8988T (cell line): Measurements from ENCODE around the gene MREG.

ENCODE experiments used
- DNase-seq: peaks from one replicate; pipeline ENCODE4 v3.0.0; 2011

Gene MREG

GRCh38 chr2:215915441-215915840 lies 97.9 kb downstream of the MREG start:
- DNase-seq, result no peak

- DNase-seq, result no peak
These were observed 98.6 kb downstream of the MREG start for GRCh38 chr2:215914777-215915165.

GRCh38 chr2:215914054-215914776 lies 99.1 kb downstream of the MREG start:
- DNase-seq, result no peak

- DNase-seq, result no peak
These were observed 101.0 kb downstream of the MREG start for GRCh38 chr2:215912299-215912842.

GRCh38 chr2:215911301-215912085 lies 101.9 kb downstream of the MREG start:
- no peak for DNase-seq

GRCh38 chr2:215910180-215910579 lies 103.2 kb downstream of the MREG start:
- DNase-seq, result no peak

- DNase-seq, result no peak
These were observed 106.2 kb downstream of the MREG start for GRCh38 chr2:215907147-215907546.

- no peak for DNase-seq
These were observed 106.9 kb downstream of the MREG start for GRCh38 chr2:215906458-215906857.

- no peak for DNase-seq
These were observed 107.7 kb downstream of the MREG start for GRCh38 chr2:215905691-215906090.

GRCh38 chr2:215904101-215904500 lies 109.2 kb downstream of the MREG start:
- no peak for DNase-seq

GRCh38 chr2:215903203-215903602 lies 110.1 kb downstream of the MREG start:
- DNase-seq, result no peak

GRCh38 chr2:215901796-215902195 lies 111.6 kb downstream of the MREG start:
- no peak for DNase-seq

GRCh38 chr2:215900843-215901242 lies 112.5 kb downstream of the MREG start:
- DNase-seq, result no peak

- DNase-seq, result no peak
These were observed 113.1 kb downstream of the MREG start for GRCh38 chr2:215900203-215900611.

- no peak for DNase-seq
These were observed 113.9 kb downstream of the MREG start for GRCh38 chr2:215899141-215900074.

- DNase-seq, result no peak
These were observed 115.0 kb downstream of the MREG start for GRCh38 chr2:215898363-215898762.

- no peak for DNase-seq
These were observed 116.4 kb downstream of the MREG start for GRCh38 chr2:215896921-215897320.

- DNase-seq, result no peak
These were observed 118.0 kb downstream of the MREG start for GRCh38 chr2:215895330-215895729.
